T-cell (primary cell): ENCODE data around the gene MAP1B. TPM values are rescaled to one million over a fixed set of nuclear protein-coding genes. Genes with fewer than 3 reads are reported as not detected.

Source experiments
- ATAC-seq, 4 experiments: fragments of 200-7000 bp in 3 of 4; fragments of 150-1000 bp in 1 of 4; cut with Tn5 transposase; replicated peaks in 1 of 4; 1 replicate in 3 of 4; 2 replicates in 1 of 4; pipeline ENCODE4 v1.10.0; 2021; ENCODE audit warnings: moderate library complexity in 3 of 4, mild to moderate bottlenecking in 2 of 4, moderate number of reproducible peaks in 1 of 4
- CTCF ChIA-PET, 2 donors: fragments of 300-600 bp; sonication (Branson Sonifier 250); formaldehyde crosslinking; loops; one replicate each; lab custom pipeline; 2022; ENCODE audit warnings: antibody characterized with exemption in 2 of 2; lab: Charles Lee
- POLR2A ChIA-PET, 2 donors: fragments of 300-600 bp; sonication (Branson Sonifier 250); formaldehyde crosslinking; loops; one replicate each; lab custom pipeline; 2022; ENCODE audit warnings: antibody characterized with exemption in 2 of 2; lab: Charles Lee
- DNase-seq, 35 experiments: peaks; one replicate each; pipeline versions ENCODE4 v3.0.0 to v3.0.0-alpha.2; 2013 to 2023
- H3K27ac ChIP-seq: one replicate; pipeline ENCODE4 v1.5.1; 2013; ENCODE audit warnings: low read length
- H3K27me3 ChIP-seq, 2 experiments: replicated peaks in 1 of 2; 1 replicate in 1 of 2; 2 replicates in 1 of 2; pipeline versions ENCODE4 v1.6.1 to v1.7.0; 2013; ENCODE audit warnings: low read length in 1 of 2, mixed read lengths in 1 of 2; ENCODE audit not compliant: control insufficient read depth in 2 of 2, insufficient read depth in 2 of 2; ENCODE audit errors: extremely low read depth in 1 of 2
- H3K36me3 ChIP-seq, 2 donors: 1 replicate in 1 of 2; 2 replicates in 1 of 2; pipeline versions ENCODE4 v1.6.1 to v1.7.0; 2013; ENCODE audit warnings: low read length in 1 of 2; ENCODE audit not compliant: control insufficient read depth in 2 of 2, insufficient read depth in 1 of 2; ENCODE audit errors: extremely low read depth in 1 of 2
- H3K4me1 ChIP-seq, 2 experiments: 1 replicate in 1 of 2; 2 replicates in 1 of 2; pipeline versions ENCODE4 v1.6.1 to v1.7.0; 2013; ENCODE audit warnings: low read length in 2 of 2, mixed read lengths in 1 of 2; ENCODE audit not compliant: insufficient read depth in 2 of 2, control insufficient read depth in 1 of 2; ENCODE audit errors: extremely low read depth in 1 of 2
- H3K4me3 ChIP-seq, 2 donors: 1 replicate in 1 of 2; 2 replicates in 1 of 2; pipeline versions ENCODE4 v1.5.1 to v1.7.0; 2013; ENCODE audit warnings: mild to moderate bottlenecking in 2 of 2, low read length in 1 of 2, moderate library complexity in 1 of 2; ENCODE audit not compliant: control insufficient read depth in 1 of 2; ENCODE audit errors: extremely low read depth in 1 of 2
- H3K9me3 ChIP-seq: 2 replicates; pipeline ENCODE4 v1.7.0; 2013
- H3K27ac Mint-ChIP-seq, 2 donors: one replicate each; pipeline ENCODE4 v1.8.0; 2020 to 2021; ENCODE audit warnings: mild to moderate bottlenecking in 2 of 2, mixed read lengths in 2 of 2
- H3K27me3 Mint-ChIP-seq, 2 donors: one replicate each; pipeline ENCODE4 v1.8.0; 2021 to 2022; ENCODE audit warnings: mixed read lengths in 2 of 2
- H3K36me3 Mint-ChIP-seq: one replicate; pipeline ENCODE4 v1.8.0; 2021; ENCODE audit warnings: mixed read lengths
- H3K4me1 Mint-ChIP-seq, 3 donors: one replicate each; pipeline ENCODE4 v1.8.0; 2020 to 2022; ENCODE audit warnings: mixed read lengths in 3 of 3, mild to moderate bottlenecking in 1 of 3
- H3K4me3 Mint-ChIP-seq, 3 donors: one replicate each; pipeline ENCODE4 v1.8.0; 2020 to 2022; ENCODE audit warnings: mild to moderate bottlenecking in 3 of 3, mixed read lengths in 3 of 3, moderate library complexity in 3 of 3
- H3K9me3 Mint-ChIP-seq, 3 donors: one replicate each; pipeline ENCODE4 v1.8.0; 2020 to 2022; ENCODE audit warnings: mixed read lengths in 3 of 3
- WGBS: methylation state at CpG from one replicate; pipeline ENCODE4 v1.1.5; 2013; ENCODE audit warnings: missing lambda C conversion rate; ENCODE audit not compliant: insufficient coverage; 5-methylcytosine and 5-hydroxymethylcytosine counted together
- total RNA-seq, 35 experiments: library from RNA in 6 of 35; stranded (reverse) in 6 of 35; fragments of 120-200 nt in 1 of 35; gene quantifications; one replicate each; pipeline versions ENCODE4 v1.2.1 to v1.2.4 and lab custom pipeline; 2013 to 2026

Gene MAP1B
- total RNA-seq (under 1 TPM in 3 of 5 donors, not detected in 2; 0.33 to 0.98 (median 0.47) TPM), total RNA-seq (lab: John Stamatoyannopoulos, UW) (0 to 0.44 (median 0.06) reads per million in 29 experiments)
- total RNA-seq (2013) = 0.18 TPM

- H3K36me3 Mint-ChIP-seq = no peaks in the 10 kb centered on the region
- no peaks in the 10 kb centered on the region for H3K36me3 ChIP-seq
- peak within 1 kb of the TSS in 1 of 2 donors; percentile 15 for H3K4me3 ChIP-seq
- DNase-seq = no peak
- H3K4me1 Mint-ChIP-seq = peaks cover 0 to 14% (median 14%) of the 10 kb centered on the region in 3 donors
- peak within 1 kb of the TSS in 2 of 3 donors; percentile 28 to 68 for H3K4me3 Mint-ChIP-seq
- no peak for ATAC-seq
- peaks cover 0 to 19% of the 10 kb centered on the region in 2 experiments for H3K4me1 ChIP-seq
- H3K27me3 ChIP-seq = peaks cover 15 to 31% of the 10 kb centered on the region in 2 experiments
- H3K9me3 Mint-ChIP-seq = no peaks in the 10 kb centered on the region
- 2% methylated on average over 56 of the region's 82 CpGs for WGBS
- ChIA-PET POLR2A (no interaction called here), CTCF (no interaction called here)
- H3K27ac Mint-ChIP-seq = no peak within 1 kb of the TSS
- H3K27ac ChIP-seq = no peak within 1 kb of the TSS
- peaks cover 35 to 55% of the 10 kb centered on the region in 2 donors for H3K27me3 Mint-ChIP-seq
- H3K9me3 ChIP-seq = no peaks in the 10 kb centered on the region
Observed at GRCh38 chr5:72107131-72107900, at the start of gene MAP1B. MAP1B (plus strand) TSS chr5:72107475; CDS start chr5:72107532, 57 bp downstream.

- H3K4me3 ChIP-seq = no peak overlapping the region
- H3K27ac ChIP-seq = no peak overlapping the region
- Mint-ChIP-seq H3K27me3 (peaks cover 3 to 9% of the 10 kb centered on the region in 2 donors), H3K36me3 (no peaks in the 10 kb centered on the region), H3K4me1 (no peaks in the 10 kb centered on the region), H3K27ac (no peak overlapping the region), H3K4me3 (no peak overlapping the region), H3K9me3 (no peaks in the 10 kb centered on the region)
- no peaks in the 10 kb centered on the region for H3K36me3 ChIP-seq
- H3K27me3 ChIP-seq = peaks cover 0 to 5% of the 10 kb centered on the region in 2 experiments
- ATAC-seq (no peak), DNase-seq (no peak)
- ChIA-PET CTCF (no interaction called here), POLR2A (no interaction called here)
- no peaks in the 10 kb centered on the region for H3K4me1 ChIP-seq
- no peaks in the 10 kb centered on the region for H3K9me3 ChIP-seq
- WGBS = 76% methylated on average over 2 of the region's 2 CpGs
Observed at GRCh38 chr5:72057816-72058215, 49.5 kb upstream of the MAP1B start.

GRCh38 chr5:72063219-72063819 is 44.0 kb upstream of the MAP1B start:
- Mint-ChIP-seq H3K36me3 (no peaks in the 10 kb centered on the region), H3K27ac (no peak overlapping the region), H3K4me1 (no peaks in the 10 kb centered on the region), H3K9me3 (no peaks in the 10 kb centered on the region), H3K27me3 (peaks cover 8% of the 10 kb centered on the region in 2 donors), H3K4me3 (no peak overlapping the region)
- ChIA-PET CTCF (no interaction called here), POLR2A (interaction anchor here in 1 of 2 donors (0.5 kb wide), 1 partner anchor 1778 kb away, joined by 3 read pairs; no protein-coding TSS in a partner anchor)
- Histone ChIP-seq H3K9me3 (no peaks in the 10 kb centered on the region), H3K4me3 (no peak overlapping the region), H3K4me1 (no peaks in the 10 kb centered on the region), H3K27ac (no peak overlapping the region), H3K36me3 (no peaks in the 10 kb centered on the region), H3K27me3 (peaks cover 2 to 15% of the 10 kb centered on the region in 2 experiments)
- WGBS = 90% methylated on average over 2 of the region's 7 CpGs
- ATAC-seq = no peak
- DNase-seq = peak in 1 of 35 experiments; percentile 2

GRCh38 chr5:72064801-72065570 is 42.3 kb upstream of the MAP1B start:
- H3K27ac ChIP-seq = no peak overlapping the region
- H3K4me3 ChIP-seq = no peak overlapping the region
- WGBS = 55% methylated on average over 2 of the region's 3 CpGs
- H3K9me3 ChIP-seq = no peaks in the 10 kb centered on the region
- no peaks in the 10 kb centered on the region for H3K4me1 ChIP-seq
- no peak overlapping the region for H3K27ac Mint-ChIP-seq
- H3K4me1 Mint-ChIP-seq = no peaks in the 10 kb centered on the region
- ChIA-PET POLR2A (no interaction called here), CTCF (interaction anchor here in 1 of 2 donors (0.6 kb wide), 1 partner anchor 41 kb away, joined by 5 read pairs; no protein-coding TSS in a partner anchor)
- ATAC-seq (no peak), DNase-seq (no peak)
- H3K36me3 Mint-ChIP-seq = no peaks in the 10 kb centered on the region
- H3K36me3 ChIP-seq = no peaks in the 10 kb centered on the region
- peaks cover 9 to 10% of the 10 kb centered on the region in 2 donors for H3K27me3 Mint-ChIP-seq
- no peaks in the 10 kb centered on the region for H3K9me3 Mint-ChIP-seq
- H3K27me3 ChIP-seq = peaks cover 2 to 14% of the 10 kb centered on the region in 2 experiments
- no peak overlapping the region for H3K4me3 Mint-ChIP-seq

- Mint-ChIP-seq H3K27me3 (peaks cover 11 to 16% of the 10 kb centered on the region in 2 donors), H3K36me3 (no peaks in the 10 kb centered on the region), H3K4me1 (no peaks in the 10 kb centered on the region), H3K9me3 (no peaks in the 10 kb centered on the region), H3K4me3 (no peak overlapping the region), H3K27ac (no peak overlapping the region)
- POLR2A ChIA-PET = no interaction called here
- CTCF ChIA-PET = no interaction called here
- 47% methylated on average over 3 of the region's 4 CpGs for WGBS
- Histone ChIP-seq H3K4me3 (no peak overlapping the region), H3K27ac (no peak overlapping the region), H3K36me3 (no peaks in the 10 kb centered on the region), H3K4me1 (no peaks in the 10 kb centered on the region), H3K9me3 (no peaks in the 10 kb centered on the region), H3K27me3 (peaks cover 2 to 14% of the 10 kb centered on the region in 2 experiments)
- no peak for DNase-seq
- no peak for ATAC-seq
Observed at GRCh38 chr5:72065751-72066255, 41.5 kb upstream of the MAP1B start.

GRCh38 chr5:72066705-72067107 is 40.6 kb upstream of the MAP1B start:
- Mint-ChIP-seq H3K27me3 (peaks cover 11 to 16% of the 10 kb centered on the region in 2 donors), H3K4me1 (no peaks in the 10 kb centered on the region), H3K27ac (no peak overlapping the region), H3K36me3 (no peaks in the 10 kb centered on the region), H3K4me3 (no peak overlapping the region), H3K9me3 (no peaks in the 10 kb centered on the region)
- Histone ChIP-seq H3K27me3 (peaks cover 2 to 14% of the 10 kb centered on the region in 2 experiments), H3K27ac (no peak overlapping the region), H3K4me1 (no peaks in the 10 kb centered on the region), H3K4me3 (no peak overlapping the region), H3K36me3 (no peaks in the 10 kb centered on the region), H3K9me3 (no peaks in the 10 kb centered on the region)
- DNase-seq = no peak
- WGBS = no CpG with 5 or more reads among the region's 3 CpGs
- POLR2A ChIA-PET = no interaction called here
- CTCF ChIA-PET = no interaction called here
- no peak for ATAC-seq
